ENCODE results near the gene SFXN3. TPM values are rescaled to one million over a fixed set of nuclear protein-coding genes. Genes with fewer than 3 reads are reported as not detected.

Gene SFXN3
- polyA plus RNA-seq, 4 donors, result 35.0 to 222 (median 87.5) TPM

GRCh38 chr10:101056365-101057151 lies 25.5 kb downstream of the SFXN3 start:
- peak overlapping the region in 1 of 3 donors; percentile 68 for H3K27ac ChIP-seq (ENCODE audit: low read depth in 1 of 3, low read length in 2 of 3)
- H3K4me1 ChIP-seq (ENCODE audit: control insufficient read depth in 3 of 3, insufficient read depth in 2 of 3, low read depth in 1 of 3, low read length in 2 of 3), result peaks cover 0 to 38% (median 0%) of the 10 kb centered on the region in 3 donors

GRCh38 chr10:101060036-101060950 lies 29.3 kb downstream of the SFXN3 start:
- Histone ChIP-seq H3K27ac (ENCODE audit: low read depth in 1 of 3, low read length in 2 of 3) (peak overlapping the region; percentile 95 to 100 (median 99)), H3K4me3 (ENCODE audit: low read depth in 1 of 3, low read length in 3 of 3) (peak overlapping the region; percentile 76 to 93 (median 84)), H3K4me1 (ENCODE audit: control insufficient read depth in 3 of 3, insufficient read depth in 2 of 3, low read depth in 1 of 3, low read length in 2 of 3) (peaks cover 0 to 54% (median 6%) of the 10 kb centered on the region in 3 donors), H3K27me3 (ENCODE audit: control insufficient read depth in 3 of 3, insufficient read depth in 3 of 3, low read length in 3 of 3) (peaks cover 0 to 3% (median 0%) of the 10 kb centered on the region in 3 donors), H3K36me3 (ENCODE audit: control insufficient read depth in 3 of 3, insufficient read depth in 2 of 3, low read depth in 1 of 3, low read length in 3 of 3) (peaks cover 0 to 8% (median 0%) of the 10 kb centered on the region in 3 donors), H3K9me3 (ENCODE audit: control insufficient read depth in 2 of 2, insufficient read depth in 1 of 2, low read depth in 1 of 2, low read length in 1 of 2) (no peaks in the 10 kb centered on the region)
- FAIRE-seq, result no peak
- DNase-seq, result peak; percentile 97 to 98
- WGBS, 3 donors, result 0% methylated on average over 37 of the region's 37 CpGs

More at GRCh38 chr10:101056365-101057151, 25.5 kb downstream of the SFXN3 start:
- DNase-seq (peak in 1 of 2 donors; percentile 82), FAIRE-seq (no peak)
- WGBS, 3 donors, result 72 to 88% (median 74%) methylated on average over 4 of the region's 4 CpGs
- no peaks in the 10 kb centered on the region for H3K9me3 ChIP-seq (ENCODE audit: control insufficient read depth in 2 of 2, insufficient read depth in 1 of 2, low read depth in 1 of 2, low read length in 1 of 2)
- H3K27me3 ChIP-seq (ENCODE audit: control insufficient read depth in 3 of 3, insufficient read depth in 3 of 3, low read length in 3 of 3), result no peaks in the 10 kb centered on the region
- no peaks in the 10 kb centered on the region for H3K36me3 ChIP-seq (ENCODE audit: control insufficient read depth in 3 of 3, insufficient read depth in 2 of 3, low read depth in 1 of 3, low read length in 3 of 3)
- H3K4me3 ChIP-seq (ENCODE audit: low read depth in 1 of 3, low read length in 3 of 3), result no peak overlapping the region

GRCh38 chr10:101060951-101061623 lies 30.1 kb downstream of the SFXN3 start:
- WGBS, 3 donors, result 0 to 1% (median 0%) methylated on average over 45 to 67 of the region's 67 CpGs
- no peaks in the 10 kb centered on the region for H3K9me3 ChIP-seq (ENCODE audit: control insufficient read depth in 2 of 2, insufficient read depth in 1 of 2, low read depth in 1 of 2, low read length in 1 of 2)
- peaks cover 0 to 3% (median 0%) of the 10 kb centered on the region in 3 donors for H3K27me3 ChIP-seq (ENCODE audit: control insufficient read depth in 3 of 3, insufficient read depth in 3 of 3, low read length in 3 of 3)
- H3K4me1 ChIP-seq (ENCODE audit: control insufficient read depth in 3 of 3, insufficient read depth in 2 of 3, low read depth in 1 of 3, low read length in 2 of 3), result peaks cover 0 to 58% (median 6%) of the 10 kb centered on the region in 3 donors
- peak; percentile 94 to 98 for DNase-seq
- peak overlapping the region; percentile 95 to 100 (median 99) for H3K27ac ChIP-seq (ENCODE audit: low read depth in 1 of 3, low read length in 2 of 3)
- H3K36me3 ChIP-seq (ENCODE audit: control insufficient read depth in 3 of 3, insufficient read depth in 2 of 3, low read depth in 1 of 3, low read length in 3 of 3), result peaks cover 0 to 8% (median 0%) of the 10 kb centered on the region in 3 donors
- FAIRE-seq, result no peak
- peak overlapping the region; percentile 76 to 93 (median 84) for H3K4me3 ChIP-seq (ENCODE audit: low read depth in 1 of 3, low read length in 3 of 3)

GRCh38 chr10:101061624-101062231 lies 30.7 kb downstream of the SFXN3 start, which contains the start of gene KAZALD1:
KAZALD1 (plus strand) TSS chr10:101061989; CDS start chr10:101062593, 604 bp downstream.
- H3K27ac ChIP-seq (ENCODE audit: low read depth in 1 of 3, low read length in 2 of 3), result peak within 1 kb of the TSS; percentile 95 to 100 (median 99)
- H3K4me3 ChIP-seq (ENCODE audit: low read depth in 1 of 3, low read length in 3 of 3), result peak within 1 kb of the TSS; percentile 76 to 93 (median 84)
- H3K4me1 ChIP-seq (ENCODE audit: control insufficient read depth in 3 of 3, insufficient read depth in 2 of 3, low read depth in 1 of 3, low read length in 2 of 3), result peaks cover 0 to 56% (median 6%) of the 10 kb centered on the region in 3 donors
- no peak for DNase-seq
- no peak for FAIRE-seq
- peaks cover 0 to 3% (median 0%) of the 10 kb centered on the region in 3 donors for H3K27me3 ChIP-seq (ENCODE audit: control insufficient read depth in 3 of 3, insufficient read depth in 3 of 3, low read length in 3 of 3)
- WGBS, 3 donors, result 44 to 52% (median 47%) methylated on average over 31 of the region's 31 CpGs
- H3K36me3 ChIP-seq (ENCODE audit: control insufficient read depth in 3 of 3, insufficient read depth in 2 of 3, low read depth in 1 of 3, low read length in 3 of 3), result peaks cover 0 to 8% (median 0%) of the 10 kb centered on the region in 3 donors
- H3K9me3 ChIP-seq (ENCODE audit: control insufficient read depth in 2 of 2, insufficient read depth in 1 of 2, low read depth in 1 of 2, low read length in 1 of 2), result no peaks in the 10 kb centered on the region

- peaks cover 0 to 56% (median 6%) of the 10 kb centered on the region in 3 donors for H3K4me1 ChIP-seq (ENCODE audit: control insufficient read depth in 3 of 3, insufficient read depth in 2 of 3, low read depth in 1 of 3, low read length in 2 of 3)
- H3K27me3 ChIP-seq (ENCODE audit: control insufficient read depth in 3 of 3, insufficient read depth in 3 of 3, low read length in 3 of 3), result peaks cover 0 to 3% (median 0%) of the 10 kb centered on the region in 3 donors
- peak overlapping the region; percentile 12 to 84 (median 76) for H3K4me3 ChIP-seq (ENCODE audit: low read depth in 1 of 3, low read length in 3 of 3)
- FAIRE-seq (no peak), DNase-seq (peak; percentile 86 to 89)
- H3K9me3 ChIP-seq (ENCODE audit: control insufficient read depth in 2 of 2, insufficient read depth in 1 of 2, low read depth in 1 of 2, low read length in 1 of 2), result no peaks in the 10 kb centered on the region
- peak overlapping the region; percentile 95 to 100 (median 99) for H3K27ac ChIP-seq (ENCODE audit: low read depth in 1 of 3, low read length in 2 of 3)
- H3K36me3 ChIP-seq (ENCODE audit: control insufficient read depth in 3 of 3, insufficient read depth in 2 of 3, low read depth in 1 of 3, low read length in 3 of 3), result peaks cover 0 to 8% (median 0%) of the 10 kb centered on the region in 3 donors
- WGBS, 3 donors, result 7 to 8% (median 7%) methylated on average over 57 to 63 of the region's 63 CpGs
These were observed 31.4 kb downstream of the SFXN3 start for GRCh38 chr10:101062232-101063049.

- H3K27me3 ChIP-seq (ENCODE audit: control insufficient read depth in 3 of 3, insufficient read depth in 3 of 3, low read length in 3 of 3), result peaks cover 0 to 3% (median 0%) of the 10 kb centered on the region in 3 donors
- H3K9me3 ChIP-seq (ENCODE audit: control insufficient read depth in 2 of 2, insufficient read depth in 1 of 2, low read depth in 1 of 2, low read length in 1 of 2), result no peaks in the 10 kb centered on the region
- H3K36me3 ChIP-seq (ENCODE audit: control insufficient read depth in 3 of 3, insufficient read depth in 2 of 3, low read depth in 1 of 3, low read length in 3 of 3), result peaks cover 0 to 8% (median 0%) of the 10 kb centered on the region in 3 donors
- FAIRE-seq (no peak), DNase-seq (no peak)
- H3K4me3 ChIP-seq (ENCODE audit: low read depth in 1 of 3, low read length in 3 of 3), result peak overlapping the region in 2 of 3 donors; percentile 76 to 84
- H3K27ac ChIP-seq (ENCODE audit: low read depth in 1 of 3, low read length in 2 of 3), result peak overlapping the region; percentile 25 to 99 (median 95)
- WGBS, 3 donors, result 13 to 19% (median 16%) methylated on average over 15 to 19 of the region's 19 CpGs
- peaks cover 0 to 56% (median 6%) of the 10 kb centered on the region in 3 donors for H3K4me1 ChIP-seq (ENCODE audit: control insufficient read depth in 3 of 3, insufficient read depth in 2 of 3, low read depth in 1 of 3, low read length in 2 of 3)
These were observed 32.1 kb downstream of the SFXN3 start for GRCh38 chr10:101063050-101063525.

Measured in small intestine (tissue), 7 donors.